Testis (tissue), 3 donors: ENCODE data around the gene ESX1. TPM values are rescaled to one million over a fixed set of nuclear protein-coding genes. Genes with fewer than 3 reads are reported as not detected.

Experiments used
- DNase-seq: peaks from one replicate; pipeline ENCODE4 v3.0.0-alpha.2; 2019
- H3K27ac ChIP-seq, 2 donors: fragments of 200-600 bp; sonication (generic); one replicate each; pipeline ENCODE4 v1.5.1; 2019
- H3K27me3 ChIP-seq: fragments of 200-600 bp; sonication (generic); one replicate; pipeline ENCODE4 v1.5.1; 2019
- H3K36me3 ChIP-seq: fragments of 200-600 bp; sonication (generic); one replicate; pipeline ENCODE4 v1.5.1; 2017; ENCODE audit warnings: low read depth; ENCODE audit errors: missing control alignments
- H3K4me1 ChIP-seq: fragments of 200-600 bp; sonication (generic); one replicate; pipeline ENCODE4 v1.5.1; 2019
- H3K4me3 ChIP-seq, 2 donors: fragments of 200-600 bp; sonication (generic); one replicate each; pipeline ENCODE4 v1.5.1; 2017 to 2019
- H3K9me3 ChIP-seq: fragments of 200-600 bp; sonication (generic); one replicate; pipeline ENCODE4 v1.5.1; 2017
- CTCF ChIP-seq, 3 experiments: fragments of 450-650 bp in 2 of 3; fragments of 200-600 bp in 1 of 3; sonication (generic) in 1 of 3; IDR thresholded peaks; one replicate each; pipeline ENCODE4 v1.5.1; 2016 to 2019; ENCODE audit warnings: antibody characterized with exemption in 3 of 3, mild to moderate bottlenecking in 2 of 3, moderate library complexity in 1 of 3
- POLR2A ChIP-seq: fragments of 450-650 bp; IDR thresholded peaks from one replicate; pipeline ENCODE4 v1.6.1; 2017; ENCODE audit warnings: antibody characterized with exemption, mild to moderate bottlenecking, moderate library complexity
- WGBS, 2 donors: methylation state at CpG; one replicate each; pipeline ENCODE4 v1.1.5; 2018; 5-methylcytosine and 5-hydroxymethylcytosine counted together
- intact Hi-C: fragments of 100-400 bp; cut with DNase I; formaldehyde crosslinking; loops from one replicate; pipeline ENCODE4 v1.15.1; 2023; ENCODE audit warnings: low total_unique reads
- polyA plus RNA-seq: library from polyadenylated mRNA; stranded (reverse); fragments of 350-450 nt; fragmentation: Illumina TruSeq; extraction: RNeasy Lipid Tissue Mini Kit (QIAGEN cat#74804); gene quantifications from one replicate; pipeline ENCODE4 v1.2.3, GENCODE V29; 2014; ENCODE audit warnings: low read depth, low replicate concordance; ENCODE audit not compliant: insufficient read depth
- total RNA-seq, 2 donors: library from RNA; depleted of rRNA; stranded (reverse); fragments of >200 nt; gene quantifications; one replicate each; pipeline ENCODE4 v1.2.3, GENCODE V29; 2016

Gene ESX1
- total and polyA plus RNA-seq, 3 donors from 2014 or later, result 17.0 to 46.2 (median 41.7) TPM

- Histone ChIP-seq H3K4me3 (no peak overlapping the region), H3K9me3 (no peaks in the 10 kb centered on the region), H3K27ac (no peak overlapping the region), H3K36me3 (no peaks in the 10 kb centered on the region), H3K4me1 (no peaks in the 10 kb centered on the region), H3K27me3 (no peaks in the 10 kb centered on the region)
- TF ChIP-seq CTCF (IDR thresholded peaks at IDR 0.05) (no peak), POLR2A (no peak)
- intact Hi-C loops, result no loop called here
- WGBS, 2 donors, result 76 to 82% methylated on average over 4 of the region's 4 CpGs
- no peak for DNase-seq
Observed at GRCh38 chrX:104285201-104285600, 30.5 kb upstream of the ESX1 start.

DNA sequence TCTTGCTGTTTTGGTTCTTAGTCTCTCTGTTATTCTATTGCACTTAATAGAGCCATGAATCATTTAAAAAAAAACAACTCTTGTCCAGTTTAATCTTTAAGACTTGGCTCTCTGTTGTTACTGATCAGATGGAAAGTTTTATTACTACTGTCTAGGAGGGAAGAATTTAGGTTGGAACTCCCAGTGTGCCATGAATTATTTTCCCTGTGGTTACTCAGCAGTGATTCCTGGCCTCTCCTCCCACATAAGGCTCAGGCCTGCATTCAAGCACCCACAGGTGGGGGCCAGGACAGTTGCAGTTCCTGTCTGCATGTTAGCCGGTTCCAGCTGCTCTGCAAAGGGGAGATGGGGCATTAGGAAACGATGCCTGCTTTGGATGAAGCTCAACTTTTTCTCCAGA is 29.8 kb upstream of the ESX1 start:
- Histone ChIP-seq H3K4me1 (no peaks in the 10 kb centered on the region), H3K9me3 (no peaks in the 10 kb centered on the region), H3K4me3 (no peak overlapping the region), H3K27me3 (no peaks in the 10 kb centered on the region), H3K27ac (no peak overlapping the region), H3K36me3 (no peaks in the 10 kb centered on the region)
- intact Hi-C loops, result no loop called here
- DNase-seq, result no peak
- no peak for TF ChIP-seq POLR2A
- TF ChIP-seq CTCF (IDR thresholded peaks at IDR 0.05), result no peak
- WGBS, 2 donors, result 40 to 100% methylated on average over 1 to 2 of the region's 2 CpGs

- no peak for DNase-seq
- Histone ChIP-seq H3K27ac (no peak overlapping the region), H3K36me3 (no peaks in the 10 kb centered on the region), H3K4me1 (no peaks in the 10 kb centered on the region), H3K9me3 (no peaks in the 10 kb centered on the region), H3K27me3 (no peaks in the 10 kb centered on the region), H3K4me3 (no peak overlapping the region)
- WGBS, 2 donors, result 34 to 42% methylated on average over 9 of the region's 9 CpGs
- intact Hi-C loops, result no loop called here
- TF ChIP-seq CTCF (IDR thresholded peaks at IDR 0.05) (no peak), POLR2A (no peak)
Observed at GRCh38 chrX:104282166-104282725, 27.5 kb upstream of the ESX1 start.

- Histone ChIP-seq H3K27me3 (no peaks in the 10 kb centered on the region), H3K9me3 (no peaks in the 10 kb centered on the region), H3K36me3 (no peaks in the 10 kb centered on the region), H3K27ac (no peak overlapping the region), H3K4me1 (no peaks in the 10 kb centered on the region), H3K4me3 (no peak overlapping the region)
- DNase-seq, result no peak
- intact Hi-C loops, result no loop called here
- TF ChIP-seq POLR2A, result no peak
- no peak for TF ChIP-seq CTCF (IDR thresholded peaks at IDR 0.05)
- 89 to 100% methylated on average over 4 of the region's 4 CpGs for WGBS, 2 donors
Observed at GRCh38 chrX:104281564-104281963, 26.8 kb upstream of the ESX1 start.

- no peaks in the 10 kb centered on the region for H3K27me3 ChIP-seq
- no peaks in the 10 kb centered on the region for H3K36me3 ChIP-seq
- no peak overlapping the region for H3K27ac ChIP-seq
- DNase-seq, result no peak
- no peak overlapping the region for H3K4me3 ChIP-seq
- WGBS, 2 donors, result 77 to 92% methylated on average over 4 to 5 of the region's 5 CpGs
- no peaks in the 10 kb centered on the region for H3K4me1 ChIP-seq
- TF ChIP-seq POLR2A (no peak), CTCF (IDR thresholded peaks at IDR 0.05) (no peak)
- H3K9me3 ChIP-seq, result no peaks in the 10 kb centered on the region
- intact Hi-C loops, result no loop called here
Observed at GRCh38 chrX:104280609-104281008, 25.9 kb upstream of the ESX1 start.
